Panc1 (cell line): ENCODE data around the gene PLXNA2. TPM values are rescaled to one million over a fixed set of nuclear protein-coding genes. Genes with fewer than 3 reads are reported as not detected.

Experiments used
- ATAC-seq: fragments of 200-7000 bp; cut with Tn5 transposase; 2 replicates; pipeline ENCODE4 v1.9.1; 2020; ENCODE audit warnings: mild to moderate bottlenecking, moderate library complexity
- BruUV-seq: library from RNA; stranded (reverse); fragments of 400-500 nt; replicated peaks from 2 replicates; lab custom pipeline; 2021; lab: Mats Ljungman, UMichigan
- CTCF ChIA-PET: fragments of 300-600 bp; sonication (Branson Sonifier 250); formaldehyde crosslinking; loops from one replicate; lab custom pipeline; 2022; ENCODE audit warnings: antibody characterized with exemption; lab: Charles Lee
- POLR2A ChIA-PET: fragments of 300-600 bp; sonication (Branson Sonifier 250); formaldehyde crosslinking; loops from one replicate; lab custom pipeline; 2022; ENCODE audit warnings: antibody characterized with exemption; lab: Charles Lee
- DNase-seq: peaks from one replicate; pipeline ENCODE4 v3.0.0-alpha.2; 2010; ENCODE audit warnings: low read depth, low spot score
- H3K27ac ChIP-seq: 2 replicates; pipeline ENCODE4 v1.5.1; 2011; ENCODE audit warnings: mild to moderate bottlenecking, low read length, inconsistent platforms
- H3K27me3 ChIP-seq: fragments of 200-500 bp; sonication (Bioruptor generic); 2 replicates; pipeline ENCODE4 v1.6.0; 2014; ENCODE audit warnings: low read length, inconsistent platforms; ENCODE audit not compliant: control insufficient read depth, insufficient read depth
- H3K36me3 ChIP-seq: fragments of 200-500 bp; sonication (Bioruptor generic); 2 replicates; pipeline ENCODE4 v1.5.1; 2014; ENCODE audit warnings: inconsistent platforms, mild to moderate bottlenecking, low read length, moderate library complexity; ENCODE audit not compliant: control insufficient read depth, insufficient read depth
- H3K4me1 ChIP-seq: 2 replicates; pipeline ENCODE4 v1.5.1; 2011; ENCODE audit warnings: inconsistent platforms, mild to moderate bottlenecking, low read length, moderate library complexity; ENCODE audit not compliant: control insufficient read depth, insufficient read depth
- H3K4me3 ChIP-seq, 2 experiments: 2 replicates each; pipeline ENCODE4 v1.5.1; 2011 to 2012; ENCODE audit warnings: low read depth in 2 of 2, low read length in 2 of 2, mild to moderate bottlenecking in 2 of 2, inconsistent platforms in 1 of 2, moderate library complexity in 1 of 2
- H3K9me3 ChIP-seq: fragments of 200-500 bp; sonication (Bioruptor generic); 2 replicates; pipeline ENCODE4 v1.5.1; 2014; ENCODE audit warnings: low read depth, mild to moderate bottlenecking, inconsistent platforms, low read length, moderate library complexity; ENCODE audit not compliant: control insufficient read depth, insufficient read depth
- CTCF ChIP-seq: fragments of 450-650 bp; IDR thresholded peaks from 2 replicates; pipeline ENCODE4 v1.5.1; 2017; ENCODE audit warnings: mild to moderate bottlenecking
- POLR2AphosphoS5 ChIP-seq: IDR thresholded peaks from 2 replicates; pipeline ENCODE4 v1.6.1; 2012; ENCODE audit warnings: mild to moderate bottlenecking, low read depth, low read length, moderate library complexity
- REST ChIP-seq, 2 experiments: IDR thresholded peaks; 2 replicates each; pipeline ENCODE4 v1.6.1; 2011 to 2012; ENCODE audit warnings: low read depth in 2 of 2, control low read depth in 1 of 2, low read length in 1 of 2, mild to moderate bottlenecking in 1 of 2, moderate library complexity in 1 of 2; ENCODE audit not compliant: insufficient read depth in 1 of 2
- SIN3A ChIP-seq: IDR thresholded peaks from 2 replicates; pipeline ENCODE4 v1.6.1; 2012; ENCODE audit warnings: low read depth, mild to moderate bottlenecking, low read length, moderate library complexity, borderline replicate concordance; ENCODE audit not compliant: insufficient read depth
- TCF7L2 ChIP-seq: IDR thresholded peaks from 2 replicates; pipeline ENCODE4 v1.6.1; 2011; ENCODE audit warnings: mild to moderate bottlenecking, low read depth, low read length, inconsistent platforms
- in situ Hi-C: cut with HindIII; loops from 2 replicates; pipeline ENCODE4 v1.10.0; 2016; ENCODE audit warnings: low sequenced_read_pairs, low pct_unique_long_range_greater_than_20kb
- intact Hi-C: fragments of 100-400 bp; cut with micrococcal nuclease; formaldehyde crosslinking; loops from one replicate; pipeline ENCODE4 v1.10.0; 2022; ENCODE audit not compliant: unreplicated experiment
- total RNA-seq: library from RNA; stranded (reverse); gene quantifications from one replicate; pipeline ENCODE4 v1.2.1, GENCODE V29; 2021; ENCODE audit not compliant: unreplicated experiment

PLXNA2 gene
- total RNA-seq, 1 experiment from 2014 or later, result 0.98 TPM

- Histone ChIP-seq H3K27ac (no peak overlapping the region), H3K9me3 (no peaks in the 10 kb centered on the region), H3K4me3 (no peak overlapping the region), H3K36me3 (no peaks in the 10 kb centered on the region), H3K27me3 (peaks cover 8% of the 10 kb centered on the region), H3K4me1 (no peaks in the 10 kb centered on the region)
- ATAC-seq (no peak), DNase-seq (no peak)
- TF ChIP-seq REST (IDR thresholded peaks at IDR 0.05; ENCODE audit: insufficient read depth in 1 of 2, low read depth in 2 of 2, low read length in 1 of 2), result no peak
- TF ChIP-seq POLR2AphosphoS5, result no peak
- no peak for TF ChIP-seq SIN3A
- TF ChIP-seq CTCF, result no peak
- TF ChIP-seq TCF7L2, result no peak
- POLR2A ChIA-PET, result no interaction called here
- intact Hi-C loops, result no loop called here
- CTCF ChIA-PET, result no interaction called here
- in situ Hi-C loops, result no loop called here
- BruUV-seq, result no TSS peak
Measured at GRCh38 chr1:208291129-208291528, 46.9 kb upstream of the PLXNA2 start.

GRCh38 chr1:208289716-208290115 lies 45.5 kb upstream of the PLXNA2 start:
- intact Hi-C loops (no loop called here), in situ Hi-C loops (no loop called here)
- H3K4me3 ChIP-seq, result no peak overlapping the region
- POLR2A ChIA-PET, result no interaction called here
- H3K27ac ChIP-seq, result no peak overlapping the region
- ATAC-seq (no peak), DNase-seq (no peak)
- CTCF ChIA-PET, result interaction anchor here (0.7 kb wide), 1 partner anchor 1497 kb away, joined by 3 read pairs; no protein-coding TSS in a partner anchor
- TF ChIP-seq POLR2AphosphoS5 (no peak), SIN3A (no peak), REST (IDR thresholded peaks at IDR 0.05; ENCODE audit: insufficient read depth in 1 of 2, low read depth in 2 of 2, low read length in 1 of 2) (no peak), TCF7L2 (no peak), CTCF (no peak)
- no peaks in the 10 kb centered on the region for H3K4me1 ChIP-seq
- no peaks in the 10 kb centered on the region for H3K9me3 ChIP-seq
- BruUV-seq, result no TSS peak
- peaks cover 8% of the 10 kb centered on the region for H3K27me3 ChIP-seq
- H3K36me3 ChIP-seq, result no peaks in the 10 kb centered on the region
